GM19193 (cell line): ENCODE data around the gene STK16.

ENCODE experiments used
- POLR2A ChIP-seq: IDR thresholded peaks from 4 replicates; pipeline ENCODE4 v1.6.1; 2011; ENCODE audit not compliant: insufficient read depth, insufficient read length; ENCODE audit errors: extremely low read depth

STK16 gene

GRCh38 chr2:219272995-219273394 lies 27.7 kb downstream of the STK16 start:
- TF ChIP-seq POLR2A: no peak

DNA sequence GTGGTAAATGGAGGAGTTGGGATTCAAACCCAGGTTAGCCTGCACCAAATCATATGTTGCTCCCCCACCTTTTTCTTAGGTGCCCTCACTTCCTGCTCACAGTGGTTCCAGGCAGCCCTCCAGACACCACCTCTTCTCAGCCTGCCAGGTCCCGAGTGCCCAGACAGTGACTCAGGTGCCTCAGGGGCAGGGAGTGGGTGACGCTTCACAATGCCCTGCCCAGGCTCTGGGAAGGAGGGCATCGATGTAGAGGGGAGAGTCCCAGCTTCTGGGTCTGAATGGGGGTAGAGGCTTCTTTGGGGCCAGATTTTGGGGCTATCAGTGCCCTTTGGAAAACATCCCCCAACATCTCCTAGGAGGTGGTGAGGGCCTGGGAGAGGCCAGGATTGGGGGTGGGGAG lies 28.7 kb downstream of the STK16 start:
- TF ChIP-seq POLR2A: no peak

- no peak for TF ChIP-seq POLR2A
Observed at GRCh38 chr2:219274361-219274921, 29.2 kb downstream of the STK16 start.

GRCh38 chr2:219277703-219278654 lies 32.7 kb downstream of the STK16 start:
- TF ChIP-seq POLR2A: no peak

DNA sequence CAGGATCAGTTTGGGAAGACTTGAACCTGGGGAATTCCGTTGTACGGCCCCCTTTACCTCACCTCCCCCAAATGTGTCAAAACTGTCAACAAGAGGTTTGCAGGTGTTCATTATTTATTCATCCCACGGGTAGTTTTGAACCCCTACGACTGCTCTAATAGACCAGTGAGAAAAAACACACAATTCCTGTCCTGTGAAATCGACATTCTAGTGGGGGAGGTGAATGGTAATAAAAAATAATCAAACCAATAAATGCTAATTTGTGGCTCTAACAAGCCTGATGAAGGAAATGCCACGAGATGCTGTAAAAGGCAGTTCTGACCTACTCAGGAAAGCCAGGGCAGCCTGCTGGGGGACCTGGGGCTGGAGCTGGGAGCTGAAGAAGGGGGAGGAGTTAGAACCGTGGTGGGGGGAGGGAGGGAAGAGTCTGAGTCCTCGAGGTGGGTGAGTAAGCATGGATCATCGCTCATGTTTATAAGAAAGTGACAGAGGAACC lies 33.4 kb downstream of the STK16 start:
- TF ChIP-seq POLR2A: no peak

DNA sequence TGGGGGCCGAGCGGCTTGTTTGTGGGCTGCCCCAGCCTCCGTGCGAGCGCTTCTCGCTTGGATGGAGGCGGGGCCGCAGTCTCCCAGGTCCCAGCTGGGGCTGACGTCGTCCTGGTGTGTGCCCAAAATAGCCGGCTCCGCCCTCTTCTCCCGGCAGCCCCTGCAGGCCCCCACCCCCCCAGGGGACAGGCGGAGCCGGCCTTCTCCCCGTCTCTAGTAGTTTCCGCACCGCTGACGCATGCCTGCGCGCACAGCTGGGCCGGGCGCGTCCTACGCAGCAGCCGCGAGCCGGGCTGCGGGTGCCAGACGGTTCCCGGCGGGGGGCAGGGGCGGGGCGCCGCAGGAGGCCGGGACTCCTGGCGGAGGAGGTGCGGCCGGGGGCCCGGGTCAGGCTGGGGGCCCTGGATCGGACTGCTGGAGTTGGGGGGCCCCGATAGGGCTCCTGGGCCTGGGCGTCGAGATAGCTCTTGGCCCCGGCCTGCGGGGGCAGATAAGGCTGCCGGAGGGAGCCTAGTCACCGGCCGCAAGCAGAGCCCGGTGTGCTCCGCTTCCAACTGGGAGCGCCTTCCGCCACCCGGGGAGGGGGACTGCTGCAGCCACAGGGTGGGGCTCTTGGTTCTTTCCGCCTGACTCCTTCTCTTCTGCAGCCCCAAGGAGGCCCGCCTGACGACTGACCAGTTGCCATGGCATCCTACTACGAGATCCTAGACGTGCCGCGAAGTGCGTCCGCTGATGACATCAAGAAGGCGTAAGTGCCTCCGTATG lies 34.1 kb downstream of the STK16 start, which contains the start of gene DNAJB2:
Gene DNAJB2, plus strand, starts transcription at position 216 of the 765 bp plus-strand sequence. Its CDS starts 468 bp downstream, at position 684.
- TF ChIP-seq POLR2A: peak; percentile 86

DNA sequence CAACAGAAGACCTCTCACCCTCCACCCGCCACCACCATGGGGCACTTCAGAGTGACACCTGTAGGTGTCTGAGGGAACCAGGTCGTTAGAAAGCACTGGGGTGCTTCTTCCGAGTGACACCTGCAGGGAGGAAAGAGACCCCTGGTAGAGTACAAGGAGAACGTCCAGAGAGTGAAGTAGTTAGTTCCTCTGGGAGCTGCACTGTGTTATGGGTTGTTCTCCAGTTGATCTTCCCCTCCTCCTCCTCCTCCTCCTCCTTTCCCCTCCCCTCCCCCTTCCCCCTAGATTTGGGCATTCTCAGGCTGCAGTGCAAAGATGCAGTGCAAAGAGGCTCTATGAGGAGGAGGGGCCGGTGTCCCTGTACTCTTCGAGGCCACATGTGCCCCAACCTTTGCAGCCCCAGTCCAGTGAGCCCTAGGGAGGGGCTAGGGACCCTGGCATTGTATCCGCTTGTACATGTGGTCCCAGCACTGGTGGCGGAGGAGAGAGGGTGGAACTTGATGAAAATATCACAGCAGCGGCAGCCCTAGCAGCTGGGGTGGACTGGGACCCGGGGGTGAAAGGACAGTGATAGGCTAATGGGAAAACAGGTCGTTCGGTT lies 34.7 kb downstream of the STK16 start:
- TF ChIP-seq POLR2A: no peak

DNA sequence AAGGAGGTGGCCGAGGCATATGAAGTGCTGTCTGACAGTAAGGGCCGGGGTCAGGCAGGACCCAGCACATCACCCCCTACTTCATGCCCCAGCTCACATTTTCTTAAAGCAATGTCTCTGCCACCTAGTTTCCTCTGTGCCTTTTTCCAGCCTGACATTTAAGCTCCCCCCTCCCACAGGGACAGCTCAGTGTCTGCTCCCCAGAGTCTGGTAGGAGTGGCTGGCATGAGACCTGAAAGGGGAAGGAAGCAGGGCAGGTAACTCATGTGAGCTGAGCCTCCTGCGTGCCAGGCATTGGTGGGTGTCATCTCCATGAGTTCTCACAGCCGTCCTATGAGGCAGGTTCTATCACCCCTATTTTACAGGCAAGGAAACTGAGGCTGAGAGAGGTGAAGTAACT lies 35.4 kb downstream of the STK16 start:
- TF ChIP-seq POLR2A: no peak

DNA sequence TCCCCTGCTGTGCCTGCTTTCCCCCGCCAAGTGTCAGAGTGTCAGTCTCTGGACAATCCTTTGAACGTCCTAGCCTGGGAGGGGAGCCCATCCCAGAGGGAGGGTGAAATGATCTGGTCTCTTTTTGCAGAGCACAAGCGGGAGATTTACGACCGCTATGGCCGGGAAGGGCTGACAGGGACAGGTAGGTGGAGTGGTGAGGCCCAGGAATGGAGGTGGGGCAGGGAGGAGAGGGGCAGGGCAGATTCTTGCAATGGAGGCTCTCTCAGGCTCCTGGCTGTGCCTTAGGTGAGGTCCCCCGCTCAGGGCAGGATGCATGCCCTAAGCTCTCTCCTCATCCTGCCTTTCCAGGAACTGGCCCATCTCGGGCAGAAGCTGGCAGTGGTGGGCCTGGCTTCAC lies 36.3 kb downstream of the STK16 start:
- TF ChIP-seq POLR2A: no peak

- no peak for TF ChIP-seq POLR2A
Observed at GRCh38 chr2:219282375-219282774, 37.1 kb downstream of the STK16 start.

- no peak for TF ChIP-seq POLR2A
Observed at GRCh38 chr2:219282943-219283581, 37.8 kb downstream of the STK16 start.

GRCh38 chr2:219284501-219285372 lies 39.5 kb downstream of the STK16 start:
- no peak for TF ChIP-seq POLR2A

DNA sequence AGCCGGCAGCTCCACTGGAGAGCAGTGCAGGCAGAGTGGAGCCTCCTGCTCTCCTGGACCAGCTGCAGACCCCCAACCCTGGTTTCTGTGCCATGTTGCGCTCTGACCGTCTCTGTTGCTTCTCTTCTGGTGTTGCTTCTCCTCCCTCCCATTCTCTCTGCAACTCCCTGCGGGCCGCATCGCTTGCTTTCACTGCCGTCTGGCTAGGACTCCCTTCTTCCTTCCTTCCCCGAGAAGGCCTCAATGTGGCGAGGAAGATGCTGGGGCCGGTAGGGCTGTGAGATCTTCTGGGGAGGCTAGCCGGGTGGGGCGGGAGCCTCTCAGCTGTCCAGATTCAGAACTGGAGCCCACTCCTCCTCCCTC lies 40.1 kb downstream of the STK16 start:
- TF ChIP-seq POLR2A: no peak

DNA sequence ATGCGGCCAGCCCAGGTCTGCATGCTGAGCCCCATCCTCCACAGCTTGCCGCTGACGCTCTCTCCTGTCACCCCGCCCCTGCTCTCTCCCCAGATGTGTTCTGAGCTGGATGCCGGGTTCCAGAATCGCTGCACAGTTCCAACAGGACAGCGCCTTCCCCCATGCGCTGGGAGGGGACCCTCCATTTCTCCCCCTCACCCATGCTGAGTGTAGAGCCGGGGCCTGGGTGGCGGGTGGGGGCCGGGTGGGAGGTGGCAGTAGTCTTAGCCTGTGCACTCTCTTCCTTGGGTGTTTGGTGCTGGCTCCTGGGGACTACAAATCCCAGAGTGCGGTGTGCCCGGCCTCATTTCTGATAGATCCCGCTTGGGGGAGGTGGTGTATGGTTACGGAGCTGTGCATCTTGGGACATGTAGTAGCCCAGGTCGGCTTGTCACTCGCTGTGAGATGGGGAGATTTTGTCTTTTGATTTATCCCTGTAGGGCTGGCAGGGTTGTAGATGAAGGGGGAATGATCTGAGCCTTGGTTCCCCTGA lies 40.7 kb downstream of the STK16 start:
- TF ChIP-seq POLR2A: no peak
